ENCODE data around the gene GPATCH8.
"Not testable (repeated sequence)": the region's sequence is repeated elsewhere in the genome, so short reads cannot be mapped to it uniquely, and the experiment has no call there.

GPATCH8 gene

GRCh38 chr17:44394112-44394511 is 109.1 kb downstream of the GPATCH8 start:
- not testable (repeated sequence) for DNase-seq

DNA sequence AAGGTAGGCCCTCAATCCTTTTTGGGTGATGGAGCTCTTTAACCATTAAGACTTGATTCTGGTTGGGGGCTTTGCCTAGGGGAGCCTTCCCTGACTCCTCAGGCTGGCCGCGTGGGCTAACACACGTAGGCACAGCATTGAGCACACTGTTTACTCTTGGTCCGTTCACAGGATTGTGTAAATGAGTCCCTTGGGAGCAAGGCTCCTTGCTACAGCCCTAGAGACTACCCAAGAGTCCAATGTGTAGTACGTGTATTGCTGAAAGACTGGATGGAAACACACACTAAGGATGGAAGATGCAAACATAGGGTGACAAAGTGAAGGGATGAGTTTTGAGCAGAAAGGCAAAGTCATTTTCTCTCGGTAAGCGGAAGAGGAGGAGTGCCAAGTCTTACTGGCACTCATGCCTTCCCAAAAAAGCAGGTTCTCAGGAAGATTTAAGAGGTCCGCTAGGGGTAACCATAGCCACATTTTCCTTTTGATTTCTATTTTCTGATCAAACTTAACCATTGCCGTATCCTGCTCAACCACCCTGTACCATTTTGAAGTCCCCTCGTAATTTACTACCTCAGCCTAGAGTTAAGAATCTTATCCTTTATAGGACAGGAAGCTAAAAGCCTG is 112.8 kb downstream of the GPATCH8 start:
- no peak for DNase-seq

DNA sequence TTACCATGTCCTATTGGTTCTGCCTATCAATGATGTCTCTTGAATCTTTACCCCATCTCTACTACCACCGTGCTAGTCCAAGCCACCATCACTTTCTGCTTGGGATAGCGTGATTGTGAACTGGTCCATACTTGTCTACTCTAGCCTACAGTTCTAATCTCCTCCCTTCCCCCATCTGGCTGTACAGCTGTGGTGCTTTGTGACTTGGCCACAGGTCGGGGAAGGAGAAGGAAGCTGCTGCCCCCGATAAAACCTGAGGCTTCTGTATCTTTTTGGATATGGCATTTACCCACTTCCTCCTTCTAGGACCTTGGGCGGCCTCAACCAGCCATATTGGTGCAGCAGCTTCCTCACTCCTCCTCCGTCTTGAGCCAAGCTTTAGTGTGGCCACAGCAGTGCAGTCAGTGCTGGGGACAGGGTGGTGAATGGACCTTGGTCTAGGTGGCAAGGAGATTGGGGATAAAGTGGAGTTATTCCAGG is 113.4 kb downstream of the GPATCH8 start:
- DNase-seq = no peak

DNA sequence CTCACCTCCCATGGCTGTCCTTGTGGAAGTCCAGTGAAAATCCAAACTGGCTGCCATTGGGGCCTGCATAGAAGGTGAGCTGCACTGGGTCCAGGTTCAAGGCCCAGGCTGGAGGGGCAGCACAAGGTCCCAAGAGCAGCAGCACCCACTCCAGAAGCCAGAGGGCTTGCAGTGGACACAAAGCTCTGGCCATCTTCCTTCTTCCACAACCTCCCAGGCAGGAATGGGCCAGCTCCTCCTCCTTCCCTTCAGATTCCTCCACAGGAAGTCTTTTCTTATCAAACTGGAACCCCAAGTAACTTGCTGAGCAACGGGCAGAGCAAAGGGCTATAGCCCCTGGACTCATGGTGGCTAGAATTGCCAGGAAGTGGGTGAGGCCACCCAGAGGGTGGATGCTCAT is 113.9 kb downstream of the GPATCH8 start, which contains the start of gene ITGA2B:
ITGA2B (minus strand) TSS at position 369 of the 400 bp plus-strand sequence; CDS start at position 193, 176 bp downstream.
- no peak for DNase-seq

DNA sequence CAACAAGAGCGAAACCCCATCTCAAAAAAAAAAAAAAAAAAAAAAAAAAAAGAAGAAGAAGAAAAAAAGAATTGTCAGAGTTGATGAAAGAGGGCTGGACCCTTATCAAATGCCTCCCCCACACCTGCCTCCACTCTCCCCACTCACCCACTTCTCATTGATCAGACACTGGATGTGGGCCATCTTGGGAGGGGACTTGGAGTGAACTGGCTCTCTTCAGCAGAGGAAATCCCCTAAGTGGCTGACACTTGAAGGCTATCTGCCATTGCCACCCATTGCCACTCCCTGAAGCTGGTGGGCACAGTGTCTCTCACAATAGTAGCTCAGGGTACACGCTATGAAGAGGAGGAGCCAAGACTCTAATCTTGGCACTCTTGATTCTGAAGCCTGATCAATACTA is 115.4 kb downstream of the GPATCH8 start:
- DNase-seq = no peak

DNA sequence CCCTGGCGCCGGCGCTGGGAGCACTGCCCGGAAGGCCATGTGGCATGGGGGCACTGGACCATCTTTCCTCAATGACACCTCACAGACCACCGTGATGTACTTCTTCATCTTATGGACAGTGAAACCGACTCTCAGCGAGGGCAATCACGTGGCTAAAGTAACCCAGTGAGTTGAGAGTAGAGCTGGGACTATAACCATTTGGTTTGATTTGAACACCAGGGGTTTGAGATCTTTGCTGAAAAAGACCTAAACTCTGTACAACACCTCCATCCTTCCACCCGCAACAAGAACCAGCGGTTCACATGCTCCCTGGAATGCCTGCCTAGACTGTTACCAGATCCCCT is 117.1 kb downstream of the GPATCH8 start:
- no peak for DNase-seq

- peak; percentile 90 for DNase-seq
Measured at GRCh38 chr17:44385287-44386181, 117.7 kb downstream of the GPATCH8 start.

GRCh38 chr17:44384823-44385286 is 118.4 kb downstream of the GPATCH8 start:
- no peak for DNase-seq

DNA sequence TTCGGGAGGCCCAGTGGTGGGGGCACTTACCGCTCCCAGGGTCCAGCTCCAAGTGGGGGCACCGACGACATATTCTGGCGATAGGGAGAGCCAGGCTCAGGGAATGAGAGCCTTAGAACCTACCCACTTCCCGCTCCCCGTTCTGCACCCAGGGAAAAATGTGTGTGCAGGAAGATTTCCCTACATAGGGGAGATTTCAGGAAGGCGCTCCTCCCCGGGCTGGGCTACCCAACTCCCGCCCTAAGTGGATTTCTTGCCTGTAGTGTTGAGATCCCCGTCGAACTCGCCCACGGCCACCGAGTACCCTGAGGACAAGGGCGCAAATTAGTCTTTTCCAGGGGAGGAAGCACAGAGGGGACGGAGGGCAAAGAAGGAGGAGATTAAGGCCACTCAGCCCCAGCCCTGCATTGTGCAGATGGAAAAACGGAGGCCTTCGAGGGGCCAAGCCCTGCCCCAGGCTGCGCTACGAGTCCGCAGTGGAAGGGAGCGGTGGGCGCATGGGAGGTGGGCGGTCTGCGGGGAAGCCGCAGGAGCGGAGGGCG is 118.9 kb downstream of the GPATCH8 start:
- no peak for DNase-seq

- no peak for DNase-seq
Measured at GRCh38 chr17:44383861-44384260, 119.3 kb downstream of the GPATCH8 start.

GRCh38 chr17:44383363-44383762 is 119.8 kb downstream of the GPATCH8 start:
- no peak for DNase-seq

GRCh38 chr17:44382917-44383316 is 120.3 kb downstream of the GPATCH8 start:
- no peak for DNase-seq

DNA sequence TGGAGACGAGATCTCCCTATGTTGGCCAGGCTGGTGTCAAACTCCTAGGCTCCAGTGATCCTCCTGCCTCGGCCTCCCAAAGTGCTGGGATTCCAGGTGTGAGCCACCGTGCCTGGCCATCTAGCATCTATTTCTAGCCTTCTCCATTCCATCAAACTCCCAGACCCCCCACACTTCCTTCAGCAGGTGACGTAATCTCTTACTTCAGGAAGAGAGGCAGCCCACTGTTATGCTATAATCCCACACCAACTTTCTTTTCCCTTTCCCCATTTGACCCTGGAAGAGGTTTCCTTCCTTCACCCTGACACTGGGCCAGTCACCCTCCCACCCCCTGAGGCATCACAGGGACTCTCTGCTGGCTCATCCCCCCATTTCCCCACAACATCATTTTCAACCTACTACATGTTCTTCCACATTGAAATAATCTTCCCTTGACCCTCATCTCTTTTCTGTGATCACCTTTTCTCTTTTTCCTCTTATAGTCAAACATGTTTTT is 121.3 kb downstream of the GPATCH8 start:
- no peak for DNase-seq

- no peak for DNase-seq
Measured at GRCh38 chr17:44380767-44381166, 122.4 kb downstream of the GPATCH8 start.

DNA sequence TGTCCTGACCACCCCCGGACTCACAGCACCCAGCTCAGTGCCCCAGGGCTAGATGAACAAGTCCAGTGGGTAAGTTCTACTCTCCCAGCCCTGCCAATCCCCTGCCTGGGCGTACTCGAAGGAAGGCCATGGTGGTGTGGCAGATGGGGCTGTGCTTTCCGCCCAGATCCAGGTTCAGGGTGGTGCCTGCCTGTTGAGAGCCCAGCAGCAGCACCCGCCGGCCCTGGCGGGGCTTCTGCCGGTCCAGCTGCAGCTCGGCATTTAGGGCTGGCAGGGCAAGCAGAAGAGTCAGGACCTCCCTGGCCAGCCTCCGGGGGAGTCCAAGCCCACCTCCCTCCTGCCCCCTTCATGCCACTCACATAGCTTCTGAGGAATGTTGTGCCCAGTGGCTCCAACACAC is 123.3 kb downstream of the GPATCH8 start:
- DNase-seq = no peak

DNA sequence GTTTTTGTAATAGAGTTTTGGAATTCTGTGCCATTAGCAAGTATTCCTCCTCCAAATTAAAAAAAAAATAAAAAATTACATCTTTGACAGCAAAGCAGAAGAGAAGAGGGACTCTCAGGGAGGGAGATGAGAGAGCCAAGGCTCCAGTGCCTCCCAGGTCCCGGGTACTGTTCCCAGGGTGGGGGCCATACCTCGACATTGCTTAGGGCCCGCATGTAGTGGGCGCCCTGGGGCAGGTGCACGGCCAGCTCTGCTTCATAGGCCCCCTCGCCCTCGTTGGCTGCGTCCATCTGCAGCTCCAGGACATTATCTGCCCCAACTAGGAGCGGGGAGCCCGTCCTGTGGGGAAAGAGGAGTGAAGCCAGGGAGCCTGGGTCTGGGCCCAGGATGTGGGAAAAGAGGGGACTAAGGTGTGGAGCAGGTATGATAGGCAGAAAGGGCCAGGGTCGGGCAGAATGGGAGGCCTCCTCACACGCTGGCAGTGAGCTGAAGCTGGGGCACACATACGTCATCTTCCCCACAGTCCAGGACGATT is 125.0 kb downstream of the GPATCH8 start:
- DNase-seq = no peak

DNA sequence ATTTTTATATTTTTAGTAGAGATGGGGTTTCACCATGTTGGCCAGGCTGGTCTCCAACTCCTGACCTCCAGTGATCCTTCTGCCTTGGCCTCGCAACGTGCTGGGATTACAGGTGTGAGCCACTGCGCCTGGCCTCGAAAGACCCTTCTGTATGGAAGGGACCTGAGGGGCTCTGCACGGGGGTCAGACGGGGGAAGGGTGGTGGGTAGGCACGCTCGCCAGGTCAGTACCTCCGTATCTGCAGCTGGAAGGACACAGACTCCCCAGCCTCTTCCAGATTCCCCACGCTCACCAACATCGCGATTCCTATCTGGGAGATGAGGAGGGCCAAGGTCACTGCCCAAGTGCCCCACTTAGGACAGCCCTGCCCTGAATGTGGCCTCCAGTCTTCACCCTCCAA is 126.4 kb downstream of the GPATCH8 start:
- no peak for DNase-seq

GRCh38 chr17:44376124-44376523 is 127.1 kb downstream of the GPATCH8 start:
- DNase-seq = peak; percentile 40

- no peak for DNase-seq
Measured at GRCh38 chr17:44375196-44376017, 127.8 kb downstream of the GPATCH8 start.

GRCh38 chr17:44374306-44375195 is 128.7 kb downstream of the GPATCH8 start:
- no peak for DNase-seq

GRCh38 chr17:44372036-44372435 is 131.2 kb downstream of the GPATCH8 start:
- DNase-seq = no peak
